Naive thymus-derived CD4-positive, alpha-beta T cell (primary cell): ENCODE results near the gene PXDC1. TPM values are rescaled to one million over a fixed set of nuclear protein-coding genes. Genes with fewer than 3 reads are reported as not detected.
"Not testable (repeated sequence)": the region's sequence is repeated elsewhere in the genome, so short reads cannot be mapped to it uniquely, and the experiment has no call there.

Experiments used
- ATAC-seq: fragments of 150-1000 bp; cut with Tn5 transposase; 2 replicates; pipeline ENCODE4 v1.10.0; 2021; ENCODE audit warnings: mild to moderate bottlenecking, moderate library complexity
- CTCF ChIA-PET: fragments of 350-600 bp; sonication (Branson Sonifier 250); formaldehyde crosslinking; loops from one replicate; lab custom pipeline; 2021; ENCODE audit warnings: antibody characterized with exemption; lab: Charles Lee
- POLR2A ChIA-PET: fragments of 350-600 bp; sonication (Branson Sonifier 250); formaldehyde crosslinking; loops from one replicate; lab custom pipeline; 2021; ENCODE audit warnings: antibody characterized with exemption, inconsistent platforms; lab: Charles Lee
- DNase-seq, 9 donors: peaks; one replicate each; pipeline versions ENCODE4 v3.0.0 to v3.0.0-alpha.2; 2020 to 2022; ENCODE audit warnings: mixed read lengths in 1 of 9
- H3K27ac ChIP-seq: one replicate; pipeline ENCODE4 v1.7.0; 2013; ENCODE audit warnings: mild to moderate bottlenecking, low read depth, low read length, moderate library complexity
- H3K27me3 ChIP-seq, 2 donors: one replicate each; pipeline ENCODE4 v1.7.0; 2013; ENCODE audit warnings: low read length in 2 of 2, mild to moderate bottlenecking in 2 of 2, moderate library complexity in 2 of 2; ENCODE audit not compliant: control insufficient read depth in 2 of 2, insufficient read depth in 2 of 2
- H3K36me3 ChIP-seq, 3 experiments: 1 replicate in 2 of 3; 2 replicates in 1 of 3; pipeline ENCODE4 v1.7.0; 2013; ENCODE audit warnings: low read length in 3 of 3, mild to moderate bottlenecking in 3 of 3, moderate library complexity in 1 of 3; ENCODE audit not compliant: insufficient read depth in 3 of 3, control insufficient read depth in 2 of 3
- H3K4me1 ChIP-seq, 2 donors: one replicate each; pipeline ENCODE4 v1.7.0; 2013; ENCODE audit warnings: low read length in 2 of 2, mild to moderate bottlenecking in 2 of 2, moderate library complexity in 1 of 2; ENCODE audit not compliant: control insufficient read depth in 2 of 2, insufficient read depth in 2 of 2
- H3K4me3 ChIP-seq: 2 replicates; pipeline ENCODE4 v1.7.0; 2013; ENCODE audit warnings: mild to moderate bottlenecking, low read length
- H3K9me3 ChIP-seq, 3 experiments: 1 replicate in 2 of 3; 2 replicates in 1 of 3; pipeline ENCODE4 v1.7.0; 2013; ENCODE audit warnings: low read length in 3 of 3; ENCODE audit not compliant: control insufficient read depth in 2 of 3
- H3K27ac Mint-ChIP-seq, 9 donors: one replicate each; pipeline ENCODE4 v1.8.0; 2020 to 2022; ENCODE audit warnings: mixed read lengths in 9 of 9, mild to moderate bottlenecking in 8 of 9, moderate library complexity in 5 of 9, inconsistent platforms in 2 of 9
- H3K27me3 Mint-ChIP-seq, 5 donors: one replicate each; pipeline ENCODE4 v1.8.0; 2021 to 2022; ENCODE audit warnings: mixed read lengths in 5 of 5, mild to moderate bottlenecking in 1 of 5
- H3K36me3 Mint-ChIP-seq, 5 donors: one replicate each; pipeline ENCODE4 v1.8.0; 2020 to 2022; ENCODE audit warnings: mixed read lengths in 5 of 5, mild to moderate bottlenecking in 3 of 5, inconsistent platforms in 1 of 5
- H3K4me1 Mint-ChIP-seq, 7 donors: one replicate each; pipeline ENCODE4 v1.8.0; 2020 to 2022; ENCODE audit warnings: mixed read lengths in 7 of 7, mild to moderate bottlenecking in 3 of 7, inconsistent platforms in 1 of 7
- H3K4me3 Mint-ChIP-seq, 10 donors: one replicate each; pipeline ENCODE4 v1.8.0; 2020 to 2022; ENCODE audit warnings: mild to moderate bottlenecking in 10 of 10, mixed read lengths in 10 of 10, moderate library complexity in 6 of 10, inconsistent platforms in 2 of 10
- H3K9me3 Mint-ChIP-seq, 11 donors: one replicate each; pipeline ENCODE4 v1.8.0; 2020 to 2022; ENCODE audit warnings: mixed read lengths in 11 of 11, mild to moderate bottlenecking in 4 of 11, inconsistent platforms in 1 of 11, moderate library complexity in 1 of 11
- intact Hi-C, 2 donors: fragments of 100-400 bp; cut with micrococcal nuclease; formaldehyde crosslinking; loops; one replicate each; pipeline ENCODE4 v1.15.1; 2023
- polyA plus RNA-seq, 2 donors: library from polyadenylated mRNA; unstranded; fragments of 300-500 nt; fragmentation: Illumina TruSeq; gene quantifications; one replicate each; pipeline ENCODE4 v1.2.3, GENCODE V29; 2021
- total RNA-seq, 6 experiments: library from RNA in 5 of 6; stranded (reverse) in 5 of 6; gene quantifications; 1 replicate in 5 of 6; 2 replicates in 1 of 6; pipeline ENCODE4 v1.2.3 and lab custom pipeline; 2021 to 2026

PXDC1 gene
- total and polyA plus RNA-seq, 7 experiments from 2014 or later, result 0.29 to 0.68 (median 0.39) TPM; not detected in 2

DNA sequence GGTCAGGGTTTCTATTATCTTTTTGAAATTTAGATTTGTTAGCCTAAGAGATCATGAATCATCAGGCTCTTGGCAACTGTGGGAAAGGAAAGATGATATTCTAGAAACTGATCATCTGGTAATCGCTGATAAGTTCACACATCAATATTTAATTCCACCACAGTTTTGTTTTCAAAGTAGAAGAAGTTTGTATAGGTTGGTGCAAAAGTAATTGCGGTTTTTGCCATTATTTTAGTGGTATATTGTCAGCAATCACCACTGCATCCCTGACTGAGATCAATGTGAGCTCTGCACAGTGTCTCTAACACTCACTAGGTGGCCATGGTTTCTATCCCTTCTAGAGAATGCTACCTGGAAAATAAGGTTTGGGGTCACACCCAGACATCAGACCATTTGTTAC lies 17.0 kb upstream of the PXDC1 start:
- DNase-seq, result no peak
- H3K9me3 ChIP-seq, result no peaks in the 10 kb centered on the region
- H3K36me3 ChIP-seq, result no peaks in the 10 kb centered on the region
- H3K27ac Mint-ChIP-seq, result no peak overlapping the region
- ChIA-PET POLR2A (no interaction called here), CTCF (no interaction called here)
- no peak overlapping the region for H3K4me3 Mint-ChIP-seq
- H3K27me3 Mint-ChIP-seq, result peaks cover 30 to 31% (median 31%) of the 10 kb centered on the region in 5 donors
- H3K4me1 Mint-ChIP-seq, result no peaks in the 10 kb centered on the region
- H3K36me3 Mint-ChIP-seq, result no peaks in the 10 kb centered on the region
- no peaks in the 10 kb centered on the region for H3K4me1 ChIP-seq
- no peak for ATAC-seq
- intact Hi-C loops, result no loop called here
- H3K27me3 ChIP-seq, result no peaks in the 10 kb centered on the region
- no peak overlapping the region for H3K4me3 ChIP-seq
- H3K27ac ChIP-seq, result no peak overlapping the region
- peaks cover 0 to 4% (median 0%) of the 10 kb centered on the region in 11 donors for H3K9me3 Mint-ChIP-seq

DNA sequence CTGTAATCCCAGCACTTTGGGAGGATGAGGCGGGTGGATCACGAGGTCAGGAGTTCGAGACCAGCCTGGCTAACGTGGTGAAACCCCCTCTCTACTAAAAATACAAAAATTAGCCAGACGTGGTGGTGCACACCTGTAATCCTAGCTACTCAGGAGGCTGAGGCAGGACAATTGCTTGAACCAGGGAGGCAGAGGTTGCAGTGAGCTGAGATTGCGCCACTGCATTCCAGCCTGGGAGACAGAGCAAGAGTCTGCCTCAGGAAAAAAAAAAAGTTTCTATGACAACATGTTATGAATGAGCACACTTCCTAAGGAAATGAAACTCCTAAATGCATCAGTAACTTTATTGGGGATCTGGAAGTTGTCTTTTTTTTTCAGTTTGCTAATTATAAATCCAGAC lies 16.0 kb upstream of the PXDC1 start:
- CTCF ChIA-PET, DNase-seq, H3K4me1 Mint-ChIP-seq: not testable (repeated sequence)

DNA sequence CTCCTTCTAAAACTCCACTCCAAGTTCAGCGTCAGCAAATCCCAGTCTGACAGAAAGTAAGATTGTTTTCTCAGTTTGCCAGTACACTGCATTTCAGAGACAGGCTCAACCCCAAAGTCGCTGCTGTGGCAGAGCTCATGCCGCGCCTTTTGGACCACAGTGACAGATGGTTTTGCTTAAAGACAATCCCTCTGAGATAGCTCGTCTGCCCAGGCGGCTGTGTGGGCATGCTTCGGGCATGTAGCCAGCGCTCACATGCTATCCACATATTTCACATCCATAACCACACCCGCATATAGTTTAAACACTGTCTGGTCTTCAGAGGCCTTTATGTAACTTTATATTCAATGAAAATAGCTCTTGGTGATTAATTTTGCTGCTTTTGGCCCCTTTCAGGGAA lies 14.7 kb upstream of the PXDC1 start:
- Mint-ChIP-seq H3K36me3 (no peaks in the 10 kb centered on the region), H3K9me3 (peaks cover 0 to 4% (median 0%) of the 10 kb centered on the region in 11 donors), H3K4me3 (no peak overlapping the region), H3K4me1 (no peaks in the 10 kb centered on the region), H3K27me3 (peaks cover 29 to 32% (median 31%) of the 10 kb centered on the region in 5 donors), H3K27ac (no peak overlapping the region)
- Histone ChIP-seq H3K36me3 (no peaks in the 10 kb centered on the region), H3K4me3 (no peak overlapping the region), H3K4me1 (no peaks in the 10 kb centered on the region), H3K27ac (no peak overlapping the region), H3K9me3 (no peaks in the 10 kb centered on the region), H3K27me3 (no peaks in the 10 kb centered on the region)
- DNase-seq (no peak), ATAC-seq (no peak)
- POLR2A ChIA-PET, result interaction anchor here (1.2 kb wide), 1 partner anchor 11 kb away, joined by 3 read pairs; no protein-coding TSS in a partner anchor
- intact Hi-C loops, result no loop called here
- CTCF ChIA-PET, result interaction anchor here (0.6 kb wide), 1 partner anchor 1213 kb away, joined by 3 read pairs; no protein-coding TSS in a partner anchor

More for the DNA sequence above, 16.0 kb upstream of the PXDC1 start:
- H3K27ac ChIP-seq, ATAC-seq, H3K36me3 ChIP-seq, H3K27ac Mint-ChIP-seq, H3K9me3 ChIP-seq, H3K4me1 ChIP-seq, H3K36me3 Mint-ChIP-seq, intact Hi-C loops, H3K4me3 ChIP-seq, POLR2A ChIA-PET, H3K27me3 ChIP-seq, H3K9me3 Mint-ChIP-seq, H3K4me3 Mint-ChIP-seq: not testable (repeated sequence)
- peaks cover 30 to 32% (median 31%) of the 10 kb centered on the region in 5 donors for H3K27me3 Mint-ChIP-seq

DNA sequence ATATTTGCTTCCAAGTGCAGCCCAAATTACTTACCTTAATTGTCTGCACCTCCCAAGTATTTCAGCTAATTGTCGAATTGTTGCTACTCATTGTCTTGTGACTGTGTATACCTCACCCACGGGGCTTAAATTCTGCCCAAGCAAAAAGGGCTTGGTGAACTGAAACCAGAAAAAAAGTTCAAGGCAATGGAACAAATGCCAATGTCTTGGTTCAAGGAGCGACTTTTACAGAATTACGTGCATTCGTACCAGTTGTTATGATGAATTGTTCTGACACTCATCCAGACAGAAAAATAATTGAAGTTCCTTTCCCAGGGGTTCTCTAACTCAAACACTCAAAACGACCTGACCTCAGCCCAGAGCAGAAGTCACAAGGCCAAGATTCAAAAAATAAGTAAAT lies 13.9 kb upstream of the PXDC1 start:
- ChIA-PET CTCF (no interaction called here), POLR2A (interaction anchor here (1.2 kb wide), 1 partner anchor 10 kb away, joined by 3 read pairs; no protein-coding TSS in a partner anchor)
- Mint-ChIP-seq H3K9me3 (peaks cover 0 to 4% (median 0%) of the 10 kb centered on the region in 11 donors), H3K27ac (no peak overlapping the region), H3K27me3 (peaks cover 21 to 32% (median 28%) of the 10 kb centered on the region in 5 donors), H3K4me3 (no peak overlapping the region), H3K4me1 (no peaks in the 10 kb centered on the region), H3K36me3 (no peaks in the 10 kb centered on the region)
- Histone ChIP-seq H3K36me3 (no peaks in the 10 kb centered on the region), H3K27me3 (no peaks in the 10 kb centered on the region), H3K27ac (no peak overlapping the region), H3K4me3 (no peak overlapping the region), H3K9me3 (no peaks in the 10 kb centered on the region), H3K4me1 (no peaks in the 10 kb centered on the region)
- DNase-seq (no peak), ATAC-seq (no peak)
- intact Hi-C loops, result no loop called here

DNA sequence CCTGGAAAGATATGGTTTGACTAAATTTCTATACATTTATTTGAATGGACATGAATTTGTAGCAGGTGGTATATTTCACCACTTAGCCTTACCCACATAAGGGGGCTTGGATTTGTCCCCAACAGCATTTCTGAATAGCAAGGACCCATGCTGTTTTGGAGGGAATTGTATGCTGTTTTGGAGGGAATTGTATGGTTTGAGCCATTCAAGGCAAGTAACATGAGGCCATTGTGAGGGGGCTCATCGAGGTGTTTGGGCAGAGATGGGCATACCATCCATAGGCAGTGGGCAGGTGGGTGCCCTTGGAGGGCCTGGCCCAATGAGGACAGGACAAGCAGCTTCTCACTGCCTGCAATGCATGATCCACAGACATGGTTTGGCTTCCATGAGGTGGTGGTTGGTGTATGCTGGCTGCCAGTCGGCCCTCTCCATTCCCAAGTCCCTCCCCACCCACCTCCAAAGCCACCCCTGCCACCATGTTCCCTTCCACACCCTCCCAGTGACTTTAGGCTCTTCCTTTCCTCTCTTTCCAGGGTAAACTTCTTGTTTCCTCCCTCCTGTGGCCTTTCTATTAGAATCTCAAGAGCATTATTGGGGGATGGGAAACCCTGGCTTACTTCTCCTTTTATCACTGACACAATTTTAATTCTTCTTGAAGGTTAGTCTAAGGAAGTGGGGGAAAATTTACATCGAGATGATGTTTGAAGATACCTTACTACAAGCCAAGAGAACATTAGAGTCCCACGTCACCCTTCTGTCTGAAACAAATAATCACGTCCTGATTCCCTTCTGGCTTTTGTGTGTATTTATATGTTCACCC lies 13.2 kb upstream of the PXDC1 start:
- H3K36me3 ChIP-seq, result no peaks in the 10 kb centered on the region
- intact Hi-C loops, result no loop called here
- Mint-ChIP-seq H3K27ac (no peak overlapping the region), H3K9me3 (peaks cover 0 to 4% (median 0%) of the 10 kb centered on the region in 11 donors), H3K36me3 (no peaks in the 10 kb centered on the region), H3K4me3 (no peak overlapping the region), H3K4me1 (no peaks in the 10 kb centered on the region), H3K27me3 (peaks cover 14 to 30% (median 21%) of the 10 kb centered on the region in 5 donors)
- POLR2A ChIA-PET, result interaction anchor here (1.2 kb wide), 1 partner anchor 9 kb away, joined by 3 read pairs; no protein-coding TSS in a partner anchor
- H3K27ac ChIP-seq, result no peak overlapping the region
- CTCF ChIA-PET, result no interaction called here
- no peaks in the 10 kb centered on the region for H3K9me3 ChIP-seq
- H3K27me3 ChIP-seq, result no peaks in the 10 kb centered on the region
- H3K4me3 ChIP-seq, result no peak overlapping the region
- H3K4me1 ChIP-seq, result no peaks in the 10 kb centered on the region
- ATAC-seq (no peak), DNase-seq (no peak)

DNA sequence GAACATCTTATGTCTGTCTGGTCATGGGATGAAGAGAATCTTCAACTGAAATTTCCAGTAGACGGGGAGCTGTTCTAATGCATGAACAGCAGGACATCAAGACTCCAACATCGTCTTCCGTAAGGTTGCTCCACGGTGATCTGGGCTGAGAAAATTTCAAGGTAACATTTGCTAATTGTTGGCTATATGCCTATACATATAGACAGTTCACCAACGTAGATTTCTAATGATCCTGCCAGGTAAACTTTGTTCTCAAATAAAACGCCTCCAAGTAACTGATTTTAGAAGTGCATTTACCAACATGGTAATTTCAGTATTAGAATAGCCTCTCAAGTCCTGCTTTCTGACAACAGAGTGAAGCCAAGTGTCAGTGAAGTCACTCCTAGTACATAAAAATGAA lies 11.3 kb upstream of the PXDC1 start:
- ATAC-seq, result no peak
- Mint-ChIP-seq H3K4me1 (no peaks in the 10 kb centered on the region), H3K27ac (no peak overlapping the region), H3K27me3 (peaks cover 7 to 25% (median 18%) of the 10 kb centered on the region in 5 donors), H3K9me3 (peaks cover 0 to 4% (median 0%) of the 10 kb centered on the region in 11 donors), H3K4me3 (no peak overlapping the region), H3K36me3 (no peaks in the 10 kb centered on the region)
- DNase-seq, result no peak
- no peak overlapping the region for H3K4me3 ChIP-seq
- intact Hi-C loops, result no loop called here
- no peak overlapping the region for H3K27ac ChIP-seq
- H3K4me1 ChIP-seq, result no peaks in the 10 kb centered on the region
- H3K27me3 ChIP-seq, result no peaks in the 10 kb centered on the region
- ChIA-PET POLR2A (no interaction called here), CTCF (interaction anchor here (0.6 kb wide), 1 partner anchor 104 kb away, joined by 3 read pairs; no protein-coding TSS in a partner anchor)
- no peaks in the 10 kb centered on the region for H3K9me3 ChIP-seq
- no peaks in the 10 kb centered on the region for H3K36me3 ChIP-seq
